ENCODE results near the gene CCDC33.

GRCh38 chr15:74369084-74369745 is 133.1 kb downstream of the CCDC33 start:
- TF ChIP-seq EZH2phosphoT487 (conservative IDR thresholded peaks at IDR 0.05; ENCODE audit: low read length) (no peak), CTCF (IDR thresholded peaks at IDR 0.05; ENCODE audit: insufficient read depth, low read length, poor library complexity, severe bottlenecking) (no peak)

All from SU-DHL-6 (cell line).